Endothelial cell of coronary artery (primary cell): Measurements from ENCODE around the gene IL19. TPM values are rescaled to one million over a fixed set of nuclear protein-coding genes. Genes with fewer than 3 reads are reported as not detected.

Source experiments
- total RNA-seq: library from RNA; depleted of rRNA; stranded (reverse); fragments of >200 nt; gene quantifications from 2 replicates; pipeline ENCODE4 v1.2.3, GENCODE V29; 2014

Gene IL19
- total RNA-seq = not detected in 2 replicates

GRCh38 chr1:206770531-206771337, at the start of gene IL19:
TSS of gene IL19 (plus strand) at chr1:206770773. CDS start at chr1:206836663, 65,890 bp downstream.

GRCh38 chr1:206772243-206772937, 1.8 kb downstream of the IL19 start, which contains the start of gene IL10:
TSS of gene IL10 (minus strand) at chr1:206772494. CDS start at chr1:206772435, 59 bp downstream.

GRCh38 chr1:206864939-206865671, 94.5 kb downstream of the IL19 start, which contains the start of gene IL20:
TSS of gene IL20 (plus strand) at chr1:206865623. CDS start at chr1:206865853, 230 bp downstream.

Other genes with a start within 250 kb of the IL19 start
- 50.7 and 59.0 TPM in 2 replicates for gene EIF2D, start 158.3 kb upstream of the IL19 start, total RNA-seq
- gene DYRK3, start 135.2 kb upstream of the IL19 start, total RNA-seq = 12.6 and 13.6 TPM in 2 replicates
- 28.9 and 34.9 TPM in 2 replicates for gene MAPKAPK2, start 85.9 kb upstream of the IL19 start, total RNA-seq
- gene IL10, start 1.7 kb downstream of the IL19 start, total RNA-seq = not detected in 2 replicates
- not detected in 2 replicates for gene IL20, start 94.8 kb downstream of the IL19 start, total RNA-seq
- gene IL24, start 126.7 kb downstream of the IL19 start, total RNA-seq = not detected in 2 replicates
- gene FCMR, start 151.2 kb downstream of the IL19 start, total RNA-seq = not detected in 2 replicates
- gene PIGR, start 175.7 kb downstream of the IL19 start, total RNA-seq = not detected in 2 replicates
- not detected in 2 replicates for gene FCAMR, start 199.7 kb downstream of the IL19 start, total RNA-seq